ENCODE measurements around the gene SLC25A28. TPM values are rescaled to one million over a fixed set of nuclear protein-coding genes. Genes with fewer than 3 reads are reported as not detected.

The SLC25A28 gene
- total and polyA plus RNA-seq, 2 experiments from 2014 or later = 12.4 to 15.5 TPM

- no peaks in the 10 kb centered on the region for H3K79me2 ChIP-seq (replicated peaks; ENCODE audit: insufficient read depth)
- Mint-ChIP-seq H3K9me3 (no peaks in the 10 kb centered on the region), H3K27ac (no peak overlapping the region), H3K27me3 (ENCODE audit: insufficient read depth, low read depth, poor library complexity) (peaks cover 6% of the 10 kb centered on the region), H3K4me3 (no peak overlapping the region), H3K4me1 (peaks cover 13% of the 10 kb centered on the region), H3K36me3 (ENCODE audit: low read depth) (no peaks in the 10 kb centered on the region)
- H3K27me3 ChIP-seq (ENCODE audit: insufficient read depth) = no peaks in the 10 kb centered on the region
- H3K4me2 ChIP-seq = no peak overlapping the region
- no peaks in the 10 kb centered on the region for H3K9me2 ChIP-seq (ENCODE audit: insufficient read depth)
- no peaks in the 10 kb centered on the region for H3K36me3 ChIP-seq (ENCODE audit: insufficient read depth)
- H2AFZ ChIP-seq = no peak overlapping the region
- DNase-seq (ENCODE audit: low spot score) (no peak), ATAC-seq (no peak)
- no peaks in the 10 kb centered on the region for H3F3A ChIP-seq (replicated peaks; ENCODE audit: low read depth)
- H3K27ac ChIP-seq (ENCODE audit: low read depth) = no peak overlapping the region
- no peaks in the 10 kb centered on the region for H4K20me1 ChIP-seq (replicated peaks; ENCODE audit: insufficient read depth)
- H3K4me3 ChIP-seq = no peak overlapping the region
- H3K4me1 ChIP-seq (ENCODE audit: insufficient read depth) = peaks cover 3% of the 10 kb centered on the region; the same call in 1 of the 2 replicates
- TF ChIP-seq EZH2 (IDR thresholded peaks at IDR 0.05; ENCODE audit: low read depth, unreplicated experiment) (no peak), ZNF331 (CRISPR knock-in tag; IDR thresholded peaks at IDR 0.05; ENCODE audit: low read depth) (no peak), POLR2AphosphoS5 (IDR thresholded peaks at IDR 0.05; ENCODE audit: low read depth) (no peak)
- TF ChIP-seq, protein P1, sequence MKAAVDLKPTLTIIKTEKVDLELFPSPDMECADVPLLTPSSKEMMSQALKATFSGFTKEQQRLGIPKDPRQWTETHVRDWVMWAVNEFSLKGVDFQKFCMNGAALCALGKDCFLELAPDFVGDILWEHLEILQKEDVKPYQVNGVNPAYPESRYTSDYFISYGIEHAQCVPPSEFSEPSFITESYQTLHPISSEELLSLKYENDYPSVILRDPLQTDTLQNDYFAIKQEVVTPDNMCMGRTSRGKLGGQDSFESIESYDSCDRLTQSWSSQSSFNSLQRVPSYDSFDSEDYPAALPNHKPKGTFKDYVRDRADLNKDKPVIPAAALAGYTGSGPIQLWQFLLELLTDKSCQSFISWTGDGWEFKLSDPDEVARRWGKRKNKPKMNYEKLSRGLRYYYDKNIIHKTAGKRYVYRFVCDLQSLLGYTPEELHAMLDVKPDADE (IDR thresholded peaks at IDR 0.05) = no peak
Observed at GRCh38 chr10:99564361-99564760, 55.9 kb downstream of the SLC25A28 start.

DNA sequence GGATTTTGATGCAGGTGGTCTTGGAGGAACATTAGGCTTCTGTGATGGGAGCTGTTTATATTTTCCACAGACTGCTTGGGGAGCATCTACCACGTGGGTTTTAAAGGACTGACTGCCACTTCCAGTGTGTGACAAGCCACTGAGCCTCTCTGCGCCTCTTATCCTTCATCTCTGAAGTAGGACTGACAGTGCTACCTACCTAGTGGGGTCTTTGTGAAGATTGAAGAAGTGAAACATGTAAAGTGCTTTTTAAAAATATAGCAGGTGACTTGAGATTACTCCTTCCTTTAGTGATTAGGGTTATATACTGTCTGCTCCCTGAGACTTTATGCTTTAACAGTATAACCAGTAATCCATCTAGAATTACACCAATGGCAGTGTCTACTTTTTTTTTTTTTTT, 57.6 kb downstream of the SLC25A28 start:
- DNase-seq (ENCODE audit: low spot score) = no peak
- Mint-ChIP-seq H3K27ac (no peak overlapping the region), H3K36me3 (ENCODE audit: low read depth) (no peaks in the 10 kb centered on the region), H3K9me3 (no peaks in the 10 kb centered on the region), H3K4me3 (no peak overlapping the region), H3K27me3 (ENCODE audit: insufficient read depth, low read depth, poor library complexity) (peaks cover 2% of the 10 kb centered on the region), H3K4me1 (peaks cover 6% of the 10 kb centered on the region; the same call in 1 of the 3 replicates)
- no peak overlapping the region for H3K27ac ChIP-seq (ENCODE audit: low read depth)
- no peak overlapping the region for H2AFZ ChIP-seq
- no peaks in the 10 kb centered on the region for H3K4me1 ChIP-seq (ENCODE audit: insufficient read depth)
- H3K79me2 ChIP-seq (replicated peaks; ENCODE audit: insufficient read depth) = no peaks in the 10 kb centered on the region
- no peaks in the 10 kb centered on the region for H3K9me2 ChIP-seq (ENCODE audit: insufficient read depth)
- no peaks in the 10 kb centered on the region for H3K36me3 ChIP-seq (ENCODE audit: insufficient read depth)
- no peaks in the 10 kb centered on the region for H4K20me1 ChIP-seq (replicated peaks; ENCODE audit: insufficient read depth)
- no peak overlapping the region for H3K4me2 ChIP-seq
- H3K4me3 ChIP-seq = no peak overlapping the region
- no peaks in the 10 kb centered on the region for H3F3A ChIP-seq (replicated peaks; ENCODE audit: low read depth)
- ATAC-seq = no peak
- H3K27me3 ChIP-seq (ENCODE audit: insufficient read depth) = no peaks in the 10 kb centered on the region
- TF ChIP-seq CREB1 (CRISPR knock-in tag; IDR thresholded peaks at IDR 0.05; ENCODE audit: low read depth) (no peak), EZH2phosphoT487 (IDR thresholded peaks at IDR 0.05; ENCODE audit: unreplicated experiment) (no peak), EZH2 (IDR thresholded peaks at IDR 0.05; ENCODE audit: low read depth, unreplicated experiment) (no peak), ZNF331 (CRISPR knock-in tag; IDR thresholded peaks at IDR 0.05; ENCODE audit: low read depth) (no peak), STAT1 (IDR thresholded peaks at IDR 0.05; ENCODE audit: unreplicated experiment) (no peak), ZNF114 (CRISPR knock-in tag; IDR thresholded peaks at IDR 0.05) (no peak), JUNB (IDR thresholded peaks at IDR 0.05; ENCODE audit: unreplicated experiment) (no peak), CTCF (conservative IDR thresholded peaks at IDR 0.05; ENCODE audit: low read depth in 2 of 2) (no peak), NANOG (IDR thresholded peaks at IDR 0.05; ENCODE audit: borderline replicate concordance) (no peak), ZNF462 (CRISPR knock-in tag; IDR thresholded peaks at IDR 0.05) (no peak)
- TF ChIP-seq, protein P1 (IDR thresholded peaks at IDR 0.05) = no peak
